HG03342 (cell line): ENCODE measurements around the gene VPS25.

Source experiments
- ATAC-seq: cut with Tn5 transposase; IDR thresholded peaks from one replicate; pipeline ENCODE4 v1.9.1; 2021; ENCODE audit warnings: mild to moderate bottlenecking, moderate library complexity; ENCODE audit not compliant: unreplicated experiment

VPS25 gene

GRCh38 chr17:42795061-42795460 lies 21.8 kb downstream of the VPS25 start:
- no peak for ATAC-seq

- no peak for ATAC-seq
Observed at GRCh38 chr17:42795465-42795864, 22.2 kb downstream of the VPS25 start.

GRCh38 chr17:42796066-42796758 lies 23.0 kb downstream of the VPS25 start:
- ATAC-seq: no peak

- ATAC-seq: no peak
Observed at GRCh38 chr17:42797067-42798007, 24.1 kb downstream of the VPS25 start.

- no peak for ATAC-seq
Observed at GRCh38 chr17:42798011-42798382, 24.7 kb downstream of the VPS25 start.

GRCh38 chr17:42798383-42799380 lies 25.4 kb downstream of the VPS25 start, which contains the start of the genes CNTD1 and COA3:
Gene CNTD1, plus strand, starts transcription at chr17:42798861. Its CDS starts 207 bp downstream, at chr17:42799068.
Gene COA3, minus strand, starts transcription at chr17:42798704. Its CDS starts 23 bp downstream, at chr17:42798681.
- ATAC-seq: peak; percentile 66

- no peak for ATAC-seq
Observed at GRCh38 chr17:42803074-42803883, 30.0 kb downstream of the VPS25 start.

- no peak for ATAC-seq
Observed at GRCh38 chr17:42804918-42805367, 31.7 kb downstream of the VPS25 start.

- no peak for ATAC-seq
Observed at GRCh38 chr17:42806249-42806648, 33.0 kb downstream of the VPS25 start.

GRCh38 chr17:42809250-42809649 lies 36.0 kb downstream of the VPS25 start:
- ATAC-seq: no peak

GRCh38 chr17:42814633-42815399 lies 41.6 kb downstream of the VPS25 start:
- no peak for ATAC-seq

- no peak for ATAC-seq
Observed at GRCh38 chr17:42817866-42818265, 44.6 kb downstream of the VPS25 start.

- no peak for ATAC-seq
Observed at GRCh38 chr17:42818379-42818778, 45.1 kb downstream of the VPS25 start.

GRCh38 chr17:42819939-42820535 lies 46.8 kb downstream of the VPS25 start:
- no peak for ATAC-seq

GRCh38 chr17:42821176-42821575 lies 47.9 kb downstream of the VPS25 start:
- ATAC-seq: no peak

- no peak for ATAC-seq
Observed at GRCh38 chr17:42827472-42827871, 54.2 kb downstream of the VPS25 start.
